NCI-H2196 (cell line): ENCODE measurements around the gene NRG2.
A peak's percentile ranks its signal among the peaks of the same experiment; 100 is the strongest.

Source experiments
- DNase-seq: peaks from one replicate; lab custom pipeline; 2025; ENCODE audit not compliant: unreplicated experiment; lab: John Stamatoyannopoulos, UW

Gene NRG2

DNA sequence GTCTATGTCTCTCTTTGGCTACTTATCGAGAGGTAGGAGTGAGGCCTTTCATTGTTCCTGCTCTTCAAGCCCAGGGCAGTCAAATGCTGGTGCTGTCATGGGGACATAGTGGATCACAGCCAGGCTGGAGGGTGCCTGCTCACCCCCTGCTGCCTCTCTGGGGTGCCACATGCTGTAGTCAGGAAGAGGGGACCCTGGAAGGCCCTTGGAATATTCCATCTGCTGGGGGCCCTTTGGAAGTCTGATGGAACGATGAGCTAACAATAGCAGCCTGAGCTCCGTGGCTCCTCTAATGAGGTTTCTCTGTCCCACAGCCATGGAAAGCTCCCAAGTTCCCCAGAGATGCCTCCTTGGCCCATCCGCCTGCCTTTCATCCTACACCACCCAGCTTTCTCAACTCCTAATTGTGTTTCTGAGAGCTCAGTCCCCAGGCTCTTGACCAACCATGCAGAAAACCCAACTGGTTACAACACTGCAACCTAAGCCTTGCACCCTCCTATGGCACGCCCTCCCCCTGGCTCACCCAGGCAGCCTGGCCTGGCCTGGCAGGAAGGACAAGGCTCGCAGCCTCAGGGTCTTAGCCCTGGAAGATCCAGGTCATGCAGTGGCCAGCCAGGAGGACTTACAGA, 91.7 kb downstream of the NRG2 start:
- no peak for DNase-seq

DNA sequence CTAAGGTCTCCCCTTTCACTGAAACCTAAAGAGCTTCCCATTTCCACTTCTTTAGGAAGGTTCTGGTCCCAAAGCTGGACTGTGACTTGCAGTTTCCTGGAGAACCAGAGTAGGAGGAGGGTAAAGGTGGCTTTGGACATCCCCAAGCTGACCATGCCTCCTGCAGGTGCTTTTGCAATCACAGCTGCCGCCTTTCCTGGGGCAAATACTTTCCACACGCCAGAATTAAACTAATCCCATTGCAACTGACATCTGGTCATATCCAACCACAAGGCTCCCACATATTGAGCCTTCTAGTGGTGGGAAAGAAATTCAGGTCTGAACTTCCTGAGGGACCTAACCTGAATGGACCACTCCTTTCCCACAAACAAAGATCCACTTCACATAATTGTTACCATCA, 92.7 kb downstream of the NRG2 start:
- no peak for DNase-seq

GRCh38 chr5:139949710-139950109, 93.4 kb downstream of the NRG2 start:
- no peak for DNase-seq

GRCh38 chr5:139947727-139948126, 95.4 kb downstream of the NRG2 start:
- DNase-seq, result no peak

GRCh38 chr5:139946440-139946839, 96.7 kb downstream of the NRG2 start:
- DNase-seq, result no peak

GRCh38 chr5:139946006-139946405, 97.1 kb downstream of the NRG2 start:
- DNase-seq, result no peak

- DNase-seq, result no peak
Measured at GRCh38 chr5:139942243-139942642, 100.9 kb downstream of the NRG2 start.

- DNase-seq, result no peak
Measured at GRCh38 chr5:139930406-139930805, 112.7 kb downstream of the NRG2 start.

DNA sequence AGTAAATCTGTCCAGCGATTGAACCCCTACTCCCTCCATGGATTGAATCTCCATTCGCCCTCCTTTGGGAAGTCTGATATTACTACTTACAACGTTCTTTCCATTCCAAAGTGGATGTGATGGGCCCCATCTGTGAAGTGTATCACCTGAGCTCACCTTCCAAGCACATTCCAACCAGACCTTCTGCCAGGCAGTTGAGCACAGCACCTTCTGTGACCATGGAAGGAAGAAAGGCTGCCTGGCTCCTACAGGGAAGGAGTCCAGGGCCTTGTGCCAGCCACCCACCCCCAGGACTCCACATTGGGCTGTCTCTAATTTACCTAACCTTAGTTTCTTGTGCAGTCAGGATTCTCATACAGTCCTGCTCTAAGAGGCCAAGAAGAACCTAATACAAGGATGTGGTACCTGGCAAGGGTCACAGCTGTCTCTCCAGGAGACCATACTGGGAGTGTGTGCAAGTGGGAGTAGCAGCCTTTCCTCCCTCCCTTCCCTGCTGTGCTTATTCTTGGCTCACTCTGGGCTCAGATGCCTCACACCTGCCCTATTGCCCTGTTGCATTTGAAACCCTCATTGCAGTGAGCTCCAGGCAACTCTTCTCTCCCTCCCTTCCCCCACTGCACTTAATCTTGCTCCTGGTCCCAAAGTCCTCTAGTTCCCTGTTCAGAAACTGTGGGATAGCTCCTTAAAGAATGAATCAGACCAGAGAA, 116.1 kb downstream of the NRG2 start:
- peak; percentile 16 for DNase-seq

GRCh38 chr5:139925650-139926640, 117.2 kb downstream of the NRG2 start:
- no peak for DNase-seq

- no peak for DNase-seq
Measured at GRCh38 chr5:139925216-139925562, 117.9 kb downstream of the NRG2 start.

DNA sequence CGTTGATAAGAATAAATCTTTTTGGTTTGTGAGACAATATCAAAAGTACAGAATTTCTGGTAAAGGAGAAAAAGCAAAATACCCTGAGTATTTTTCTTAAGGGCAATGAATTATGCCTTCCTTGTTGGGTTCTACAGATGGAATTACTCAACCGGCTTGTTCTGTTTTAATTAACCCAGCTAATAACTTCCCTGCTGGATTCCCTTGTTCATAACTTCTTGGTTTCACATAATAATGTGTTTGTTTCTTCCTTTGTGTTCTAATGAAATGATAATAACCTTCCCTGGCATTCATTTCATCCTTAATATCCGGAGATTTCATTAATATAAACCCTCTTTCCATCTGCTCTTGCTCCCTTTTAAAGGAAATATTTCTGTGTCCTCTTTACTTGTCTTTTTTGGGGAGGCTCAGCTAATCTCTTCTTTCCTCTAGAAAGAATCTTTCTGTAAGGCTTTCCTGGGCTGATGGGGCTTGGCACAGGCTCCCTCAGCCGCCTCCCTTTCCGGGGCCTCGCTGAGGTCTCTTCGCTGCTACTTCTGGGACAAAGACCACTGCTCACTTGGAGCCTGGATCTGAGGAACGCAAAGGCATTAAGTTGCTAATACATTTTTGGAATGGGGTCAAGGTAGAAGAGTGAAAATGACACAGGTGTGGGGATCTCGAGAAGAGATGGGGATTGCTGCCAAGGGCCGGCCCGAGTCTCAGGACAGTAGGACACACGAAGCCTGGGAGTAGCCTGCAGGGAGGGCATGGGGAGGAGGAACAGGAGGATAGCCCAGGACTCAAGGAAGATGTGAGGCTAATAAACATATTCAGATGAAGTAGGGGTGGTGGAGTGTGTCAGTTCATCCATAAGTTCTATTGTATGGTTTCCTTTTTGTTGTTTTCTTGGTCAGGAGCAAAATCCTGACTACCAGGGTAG, 118.5 kb downstream of the NRG2 start:
- DNase-seq, result no peak

DNA sequence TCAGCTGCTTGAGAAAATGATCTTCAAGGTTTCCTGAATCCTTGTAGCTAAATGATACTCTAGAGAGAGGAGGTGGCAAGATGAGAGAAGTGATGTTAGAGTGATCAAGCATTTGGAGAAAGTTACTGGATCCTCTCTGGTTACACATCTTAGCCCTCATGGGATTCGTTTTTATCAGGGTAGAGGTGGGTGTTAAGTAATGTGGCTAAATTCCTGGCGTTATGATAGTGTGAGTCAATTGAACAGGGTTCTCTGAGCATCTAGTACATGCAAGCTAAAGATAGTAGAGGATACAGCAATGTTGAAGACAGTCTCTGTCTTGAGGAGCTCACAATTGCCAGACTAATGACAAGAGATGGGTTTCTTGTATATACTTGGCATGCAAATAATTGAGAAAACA, 123.8 kb downstream of the NRG2 start:
- DNase-seq, result no peak

DNA sequence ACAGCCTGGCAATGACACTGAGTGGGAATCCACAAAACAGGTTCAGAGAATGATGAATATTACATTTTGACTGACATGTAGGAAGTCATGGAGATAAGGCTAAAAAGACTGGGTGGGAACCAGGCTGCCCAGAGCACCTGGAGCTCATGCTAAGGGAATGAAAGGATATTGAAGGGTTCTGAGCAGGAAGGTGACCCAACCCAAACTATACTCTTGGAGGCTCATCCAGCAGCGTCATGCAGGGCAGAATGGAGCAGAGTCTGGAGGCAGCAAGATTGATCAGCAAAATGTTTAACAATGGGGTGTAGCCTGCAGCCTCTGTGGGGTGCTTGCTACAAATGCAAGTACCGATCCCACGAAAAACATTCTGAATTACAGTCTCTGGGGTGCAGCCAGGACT, 127.3 kb downstream of the NRG2 start:
- DNase-seq, result no peak

GRCh38 chr5:139915266-139915665, 127.8 kb downstream of the NRG2 start:
- no peak for DNase-seq

DNA sequence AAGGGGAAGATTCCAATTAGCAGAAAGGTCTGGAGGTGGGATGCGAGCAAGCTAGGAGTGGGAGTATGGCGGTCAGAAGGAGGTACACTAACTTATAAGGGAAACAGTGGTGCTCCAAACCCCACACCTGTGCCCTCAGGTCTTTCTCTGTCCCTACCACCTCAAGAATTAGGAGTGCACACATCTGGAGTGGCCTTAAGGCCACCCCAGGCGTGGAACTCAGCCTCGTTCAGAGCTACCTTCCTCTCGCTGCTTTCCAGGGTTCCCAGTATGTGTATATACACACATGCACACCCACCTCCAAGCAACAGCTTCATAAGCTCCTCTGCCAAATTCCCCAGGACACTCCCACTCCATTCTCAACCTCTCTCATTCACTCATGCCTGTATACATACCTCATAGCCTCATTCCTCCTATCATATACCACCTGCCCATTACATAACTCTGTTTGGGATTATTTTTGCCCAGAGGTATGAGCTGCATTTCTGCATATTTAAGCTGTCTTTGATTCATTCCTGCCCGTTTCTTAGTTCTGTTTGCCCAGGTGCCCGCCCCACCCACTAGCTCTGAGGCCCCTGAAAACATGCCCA, 128.8 kb downstream of the NRG2 start:
- DNase-seq, result no peak

GRCh38 chr5:139912804-139913203, 130.3 kb downstream of the NRG2 start:
- no peak for DNase-seq

DNA sequence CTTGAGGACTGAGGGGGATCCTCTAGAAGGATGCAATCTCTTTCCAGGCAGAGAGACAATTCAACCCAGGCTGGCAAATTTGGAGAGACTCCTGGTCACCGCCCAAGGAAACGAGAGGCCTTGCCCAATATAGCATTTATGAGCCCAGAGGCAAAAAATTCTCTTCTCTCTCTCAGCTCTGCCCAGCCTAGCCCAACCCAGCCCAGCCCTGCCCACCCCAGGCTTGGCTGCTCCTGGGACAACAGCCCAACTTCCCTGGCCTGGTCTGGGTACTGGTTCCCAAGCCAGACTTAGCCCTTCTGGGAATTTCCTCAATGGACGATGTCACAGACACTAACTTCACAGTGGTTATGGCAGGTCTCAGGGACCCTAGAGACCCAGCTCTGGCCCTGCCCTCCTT, 130.9 kb downstream of the NRG2 start:
- no peak for DNase-seq

- no peak for DNase-seq
Measured at GRCh38 chr5:139911425-139912120, 131.5 kb downstream of the NRG2 start.

- DNase-seq, result no peak
Measured at GRCh38 chr5:139910901-139911300, 132.2 kb downstream of the NRG2 start.
